Lower leg skin (tissue), 3 donors: ENCODE data around the gene DFFB.

Source experiments
- CTCF ChIP-seq, 3 donors: fragments of 450-650 bp; IDR thresholded peaks; one replicate each; pipeline ENCODE4 v1.5.1; 2016; ENCODE audit warnings: antibody characterized with exemption in 3 of 3, mild to moderate bottlenecking in 3 of 3, moderate library complexity in 2 of 3
- POLR2A ChIP-seq, 2 donors: fragments of 450-650 bp; IDR thresholded peaks; one replicate each; pipeline ENCODE4 v1.6.1; 2016 to 2017; ENCODE audit warnings: antibody characterized with exemption in 2 of 2, mild to moderate bottlenecking in 1 of 2, moderate library complexity in 1 of 2

DNA sequence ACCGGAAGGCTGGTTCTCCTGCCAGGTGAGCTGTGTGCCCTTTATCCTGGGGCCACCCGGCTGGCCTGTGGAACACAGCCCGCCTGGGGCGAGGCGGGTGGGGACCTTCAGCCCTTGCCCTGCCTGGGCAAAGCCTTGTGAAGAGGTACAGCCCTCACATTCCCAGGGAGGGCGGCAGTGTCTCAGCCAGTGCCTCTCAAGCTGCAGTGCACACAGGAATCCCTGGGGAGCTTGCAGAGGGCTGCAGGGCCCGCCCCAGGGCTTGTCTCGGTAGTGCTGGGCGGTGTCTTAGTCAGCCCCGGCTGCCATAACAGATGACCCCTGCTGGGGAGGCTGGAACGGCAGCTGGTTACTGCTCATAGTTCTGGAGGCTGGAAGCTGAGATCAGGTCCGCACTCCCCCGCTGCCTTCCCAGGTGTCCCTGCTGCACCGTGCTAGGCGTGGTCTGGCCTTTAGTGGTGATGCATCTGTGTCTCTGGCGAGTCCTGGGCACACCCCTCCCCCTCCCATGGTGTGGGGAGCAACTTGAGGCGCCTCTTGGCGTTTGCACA, 12.6 kb downstream of the DFFB start:
- TF ChIP-seq CTCF (IDR thresholded peaks at IDR 0.05) (no peak), POLR2A (IDR thresholded peaks at IDR 0.05) (no peak)
